Measurements from ENCODE around the gene KIAA1614.

GRCh38 chr1:180901076-180901990 is 11.4 kb upstream of the KIAA1614 start:
- TF ChIP-seq CTCF (conservative IDR thresholded peaks at IDR 0.05): no peak
- no peak for TF ChIP-seq ZFX (IDR thresholded peaks at IDR 0.05)
